Nephron (organoid): ENCODE data around the gene BRD1.

Source experiments
- H3K27ac Mint-ChIP-seq, 3 experiments: 2 replicates each; pipeline ENCODE4 v1.8.0; 2020; ENCODE audit warnings: mixed read lengths in 3 of 3, mild to moderate bottlenecking in 2 of 3, moderate library complexity in 1 of 3
- H3K27me3 Mint-ChIP-seq: 2 replicates; pipeline ENCODE4 v1.8.0; 2021; ENCODE audit warnings: low read depth, mild to moderate bottlenecking, moderate library complexity, mixed read lengths
- H3K36me3 Mint-ChIP-seq: 2 replicates; pipeline ENCODE4 v1.8.0; 2020; ENCODE audit warnings: low read depth, mixed read lengths
- H3K4me1 Mint-ChIP-seq: 2 replicates; pipeline ENCODE4 v1.8.0; 2020; ENCODE audit warnings: mixed read lengths
- H3K4me3 Mint-ChIP-seq, 3 experiments: 2 replicates each; pipeline ENCODE4 v1.8.0; 2020; ENCODE audit warnings: mild to moderate bottlenecking in 3 of 3, mixed read lengths in 3 of 3, moderate library complexity in 2 of 3
- H3K9me3 Mint-ChIP-seq: 2 replicates; pipeline ENCODE4 v1.8.0; 2020; ENCODE audit warnings: mixed read lengths
- TF ChIP-seq, protein P1 (sequence below), 3 experiments: fragments of 200-600 bp; sonication (generic); IDR thresholded peaks; one replicate each; pipeline ENCODE4 v1.5.0; 2021; ENCODE audit warnings: antibody characterized with exemption in 3 of 3; ENCODE audit not compliant: unreplicated experiment in 3 of 3

The BRD1 gene

DNA sequence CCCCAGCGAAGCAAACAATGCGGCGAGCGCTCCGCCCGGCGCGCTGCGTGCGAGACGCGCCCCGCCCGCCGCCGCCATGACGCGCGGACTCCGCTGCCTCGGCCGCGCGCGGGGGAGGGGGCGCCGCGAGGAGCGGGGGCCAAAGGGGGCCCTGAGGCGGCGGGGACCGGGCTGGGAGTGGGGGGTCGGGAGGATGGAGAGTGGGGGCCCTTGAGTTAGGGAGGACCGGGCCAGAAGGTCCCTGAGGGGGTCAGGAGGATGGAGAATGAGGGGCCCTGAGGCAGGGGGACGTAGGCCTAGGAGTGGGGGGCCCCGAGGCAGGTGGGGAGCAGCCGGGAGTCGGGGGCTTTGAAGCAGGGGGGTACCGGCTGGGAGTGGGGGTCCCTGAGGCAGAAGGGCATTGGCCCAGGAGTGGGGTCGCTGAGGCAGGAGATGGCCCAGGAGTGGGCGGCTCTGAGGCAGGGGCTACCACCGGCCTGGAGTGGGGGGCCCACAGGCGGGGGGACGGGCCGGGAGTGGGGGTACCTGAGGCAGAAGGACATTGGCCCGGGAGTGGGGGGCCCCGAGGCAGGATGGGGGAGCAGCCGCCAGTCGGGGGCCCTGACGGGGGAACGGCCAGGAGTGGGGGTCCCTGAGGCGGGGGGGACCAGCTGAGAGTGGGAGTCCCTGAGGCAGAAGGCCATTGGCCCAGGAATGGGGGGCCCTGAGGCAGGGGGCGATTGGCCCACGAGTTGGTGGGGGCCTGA, at the start of gene BRD1:
Gene BRD1, minus strand, starts transcription at position 21 of the 746 bp plus-strand sequence. CDS start 3,556 bp downstream, outside the sequence.
- peak within 1 kb of the TSS; percentile 91 to 96 (median 93) for H3K4me3 Mint-ChIP-seq
- H3K4me1 Mint-ChIP-seq = peaks cover 28% of the 10 kb centered on the region
- TF ChIP-seq, protein P1, sequence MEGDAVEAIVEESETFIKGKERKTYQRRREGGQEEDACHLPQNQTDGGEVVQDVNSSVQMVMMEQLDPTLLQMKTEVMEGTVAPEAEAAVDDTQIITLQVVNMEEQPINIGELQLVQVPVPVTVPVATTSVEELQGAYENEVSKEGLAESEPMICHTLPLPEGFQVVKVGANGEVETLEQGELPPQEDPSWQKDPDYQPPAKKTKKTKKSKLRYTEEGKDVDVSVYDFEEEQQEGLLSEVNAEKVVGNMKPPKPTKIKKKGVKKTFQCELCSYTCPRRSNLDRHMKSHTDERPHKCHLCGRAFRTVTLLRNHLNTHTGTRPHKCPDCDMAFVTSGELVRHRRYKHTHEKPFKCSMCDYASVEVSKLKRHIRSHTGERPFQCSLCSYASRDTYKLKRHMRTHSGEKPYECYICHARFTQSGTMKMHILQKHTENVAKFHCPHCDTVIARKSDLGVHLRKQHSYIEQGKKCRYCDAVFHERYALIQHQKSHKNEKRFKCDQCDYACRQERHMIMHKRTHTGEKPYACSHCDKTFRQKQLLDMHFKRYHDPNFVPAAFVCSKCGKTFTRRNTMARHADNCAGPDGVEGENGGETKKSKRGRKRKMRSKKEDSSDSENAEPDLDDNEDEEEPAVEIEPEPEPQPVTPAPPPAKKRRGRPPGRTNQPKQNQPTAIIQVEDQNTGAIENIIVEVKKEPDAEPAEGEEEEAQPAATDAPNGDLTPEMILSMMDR (IDR thresholded peaks at IDR 0.05; ENCODE audit: unreplicated experiment in 3 of 3) = no peak
- peaks cover 30% of the 10 kb centered on the region for H3K36me3 Mint-ChIP-seq
- peaks cover 4% of the 10 kb centered on the region for H3K27me3 Mint-ChIP-seq
- H3K27ac Mint-ChIP-seq = peak within 1 kb of the TSS in 2 of 3 experiments; percentile 88 to 90
- H3K9me3 Mint-ChIP-seq = peaks cover 20% of the 10 kb centered on the region

DNA sequence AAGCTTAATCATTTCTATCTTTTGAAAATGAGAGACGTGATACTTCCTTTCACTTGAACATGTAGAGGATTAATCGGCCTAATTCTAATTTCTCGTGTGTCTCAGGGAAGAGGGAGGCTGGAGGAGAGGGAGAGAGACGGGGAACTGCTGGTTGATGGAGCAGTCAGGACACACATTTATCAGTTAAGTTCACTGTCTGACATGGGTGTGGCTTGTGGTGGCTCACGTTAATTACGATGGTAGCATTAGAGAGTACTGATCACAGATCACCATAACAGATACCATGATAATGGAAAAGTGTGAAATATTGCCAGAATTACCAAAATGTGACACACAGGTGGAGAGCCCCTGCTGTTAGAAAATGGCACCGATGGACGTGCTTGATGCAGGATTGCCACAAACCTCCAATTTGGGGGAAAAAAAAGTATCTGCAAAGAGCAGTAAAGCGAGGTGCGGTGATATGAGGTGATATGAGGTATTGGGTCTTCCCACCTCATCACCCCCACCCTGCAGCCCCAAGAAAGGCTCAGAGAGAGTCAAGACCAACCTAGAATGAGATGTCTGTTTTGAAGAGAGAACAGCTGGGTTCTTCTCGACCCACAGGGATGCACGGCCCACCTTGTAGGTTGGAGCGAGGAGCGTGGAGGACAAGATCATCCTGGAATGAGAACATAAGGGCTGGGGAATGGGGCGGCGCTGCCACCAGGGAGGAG, 45.7 kb upstream of the BRD1 start:
- H3K4me3 Mint-ChIP-seq = no peak overlapping the region
- no peak overlapping the region for H3K27ac Mint-ChIP-seq
- peaks cover 83% of the 10 kb centered on the region for H3K36me3 Mint-ChIP-seq
- H3K27me3 Mint-ChIP-seq = peaks cover 4% of the 10 kb centered on the region
- TF ChIP-seq, protein P1 (IDR thresholded peaks at IDR 0.05; ENCODE audit: unreplicated experiment in 3 of 3) = no peak
- H3K4me1 Mint-ChIP-seq = no peaks in the 10 kb centered on the region
- peaks cover 71% of the 10 kb centered on the region for H3K9me3 Mint-ChIP-seq

DNA sequence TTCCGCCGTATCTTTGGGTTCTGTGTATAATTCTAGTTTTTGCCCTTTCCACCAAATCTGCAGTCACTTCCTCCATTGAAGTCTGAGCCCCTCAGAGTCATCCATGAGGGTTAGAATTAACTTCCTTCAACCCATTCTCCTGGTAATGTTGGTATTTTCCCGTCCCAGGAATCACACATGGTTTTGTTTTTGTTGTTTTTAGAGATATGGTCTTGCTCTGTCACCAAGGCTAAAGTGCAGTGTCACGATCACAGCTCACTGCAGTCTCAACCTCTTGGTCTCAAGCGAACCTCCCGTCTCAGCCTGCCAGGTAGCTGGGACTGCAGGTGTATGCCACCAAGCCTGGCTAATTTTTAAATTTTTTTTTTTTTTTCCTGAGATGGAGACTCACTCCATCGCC, 44.7 kb upstream of the BRD1 start:
- H3K27me3 Mint-ChIP-seq = peaks cover 4% of the 10 kb centered on the region
- no peak overlapping the region for H3K27ac Mint-ChIP-seq
- H3K36me3 Mint-ChIP-seq = peaks cover 83% of the 10 kb centered on the region
- H3K4me3 Mint-ChIP-seq = no peak overlapping the region
- peaks cover 71% of the 10 kb centered on the region for H3K9me3 Mint-ChIP-seq
- TF ChIP-seq, protein P1 (IDR thresholded peaks at IDR 0.05; ENCODE audit: unreplicated experiment in 3 of 3) = no peak
- no peaks in the 10 kb centered on the region for H3K4me1 Mint-ChIP-seq

DNA sequence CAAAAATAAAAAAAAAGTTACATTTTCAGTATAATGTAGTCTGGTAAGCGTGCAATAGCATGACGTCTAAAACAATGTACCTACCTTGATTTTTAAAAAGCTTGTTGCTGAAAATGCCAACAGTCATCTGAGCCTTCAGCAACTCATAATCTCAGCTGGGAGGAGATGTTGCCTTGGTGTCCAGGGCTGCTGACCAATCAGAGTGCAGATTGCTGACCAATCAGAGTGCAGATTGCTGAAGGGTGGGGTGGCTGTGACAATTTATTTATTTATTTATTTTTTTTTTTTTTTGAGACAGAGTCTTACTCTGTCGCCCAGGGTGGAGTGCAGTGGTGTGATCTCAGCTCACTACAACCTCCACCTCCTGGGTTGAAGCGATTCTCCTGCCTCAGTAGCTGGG, 43.8 kb upstream of the BRD1 start:
- H3K27ac Mint-ChIP-seq = no peak overlapping the region
- H3K27me3 Mint-ChIP-seq = peaks cover 4% of the 10 kb centered on the region
- H3K9me3 Mint-ChIP-seq = peaks cover 75% of the 10 kb centered on the region
- TF ChIP-seq, protein P1 (IDR thresholded peaks at IDR 0.05; ENCODE audit: unreplicated experiment in 3 of 3) = no peak
- peaks cover 84% of the 10 kb centered on the region for H3K36me3 Mint-ChIP-seq
- H3K4me3 Mint-ChIP-seq = no peak overlapping the region
- H3K4me1 Mint-ChIP-seq = no peaks in the 10 kb centered on the region

DNA sequence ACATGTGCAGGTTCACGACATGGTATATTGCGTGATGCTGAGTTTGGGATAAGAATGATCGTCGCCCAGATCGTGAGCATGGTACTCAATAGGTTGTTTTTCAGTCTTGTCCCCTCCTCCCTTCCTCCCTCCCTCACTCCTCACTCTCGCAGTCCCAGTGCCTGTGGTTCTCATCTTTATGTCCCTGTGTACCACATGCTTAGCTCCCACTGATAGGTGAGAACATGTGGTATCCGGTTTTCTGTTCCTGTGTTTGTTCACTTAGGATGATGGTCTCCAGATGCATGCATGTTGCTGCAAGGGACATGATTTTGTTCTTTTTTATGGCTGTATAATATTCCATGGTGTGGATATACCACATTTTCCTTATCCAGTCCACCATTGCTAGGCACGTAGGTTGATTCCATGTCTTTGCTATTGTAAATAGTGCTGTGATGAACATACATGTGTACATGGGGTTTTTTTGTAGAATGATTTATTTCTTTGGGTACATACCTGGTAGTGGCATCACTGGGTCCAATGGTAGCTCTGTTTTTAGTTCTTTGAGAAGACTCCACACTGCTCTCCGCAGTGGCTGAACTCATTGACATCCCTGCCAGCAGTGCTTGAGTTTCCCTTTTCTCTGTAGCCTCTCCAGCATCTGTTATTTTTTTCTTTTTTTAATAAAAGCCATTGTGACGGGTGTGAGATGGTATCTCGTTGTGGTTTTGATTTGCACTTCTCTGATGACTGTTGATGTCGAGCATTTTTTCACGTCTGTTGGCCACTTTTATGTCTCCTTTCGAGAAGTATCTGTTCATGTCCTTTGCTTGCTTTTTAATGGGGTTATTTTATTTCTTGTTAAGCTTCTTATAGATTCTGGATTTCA, 42.4 kb upstream of the BRD1 start:
- Mint-ChIP-seq H3K4me3 (no peak overlapping the region), H3K4me1 (no peaks in the 10 kb centered on the region), H3K9me3 (peaks cover 75% of the 10 kb centered on the region), H3K27ac (no peak overlapping the region), H3K27me3 (peaks cover 4% of the 10 kb centered on the region), H3K36me3 (peaks cover 84% of the 10 kb centered on the region)
- TF ChIP-seq, protein P1 (IDR thresholded peaks at IDR 0.05; ENCODE audit: unreplicated experiment in 3 of 3) = no peak
